Measurements from ENCODE around the gene SLC24A4. TPM values are rescaled to one million over a fixed set of nuclear protein-coding genes. Genes with fewer than 3 reads are reported as not detected.

Gene SLC24A4
- total RNA-seq, 1 donor from 2014 or later, result not detected

- H3K9me3 Mint-ChIP-seq, result no peaks in the 10 kb centered on the region
- no peak overlapping the region for H3K4me3 Mint-ChIP-seq
- TF ChIP-seq, protein P1, sequence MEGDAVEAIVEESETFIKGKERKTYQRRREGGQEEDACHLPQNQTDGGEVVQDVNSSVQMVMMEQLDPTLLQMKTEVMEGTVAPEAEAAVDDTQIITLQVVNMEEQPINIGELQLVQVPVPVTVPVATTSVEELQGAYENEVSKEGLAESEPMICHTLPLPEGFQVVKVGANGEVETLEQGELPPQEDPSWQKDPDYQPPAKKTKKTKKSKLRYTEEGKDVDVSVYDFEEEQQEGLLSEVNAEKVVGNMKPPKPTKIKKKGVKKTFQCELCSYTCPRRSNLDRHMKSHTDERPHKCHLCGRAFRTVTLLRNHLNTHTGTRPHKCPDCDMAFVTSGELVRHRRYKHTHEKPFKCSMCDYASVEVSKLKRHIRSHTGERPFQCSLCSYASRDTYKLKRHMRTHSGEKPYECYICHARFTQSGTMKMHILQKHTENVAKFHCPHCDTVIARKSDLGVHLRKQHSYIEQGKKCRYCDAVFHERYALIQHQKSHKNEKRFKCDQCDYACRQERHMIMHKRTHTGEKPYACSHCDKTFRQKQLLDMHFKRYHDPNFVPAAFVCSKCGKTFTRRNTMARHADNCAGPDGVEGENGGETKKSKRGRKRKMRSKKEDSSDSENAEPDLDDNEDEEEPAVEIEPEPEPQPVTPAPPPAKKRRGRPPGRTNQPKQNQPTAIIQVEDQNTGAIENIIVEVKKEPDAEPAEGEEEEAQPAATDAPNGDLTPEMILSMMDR (IDR thresholded peaks at IDR 0.05; ENCODE audit: unreplicated experiment), result no peak
- H3K27ac Mint-ChIP-seq, result peak overlapping the region; percentile 39
- H3K4me1 Mint-ChIP-seq, result peaks cover 6% of the 10 kb centered on the region
- no peaks in the 10 kb centered on the region for H3K36me3 Mint-ChIP-seq
- no peaks in the 10 kb centered on the region for H3K27me3 Mint-ChIP-seq (ENCODE audit: low read depth)
- peak in 1 of 2 experiments; percentile 36 for DNase-seq (ENCODE audit: low spot score in 2 of 2, unreplicated experiment in 2 of 2)
These were observed 136.3 kb downstream of the SLC24A4 start for GRCh38 chr14:92459030-92459949.

DNA sequence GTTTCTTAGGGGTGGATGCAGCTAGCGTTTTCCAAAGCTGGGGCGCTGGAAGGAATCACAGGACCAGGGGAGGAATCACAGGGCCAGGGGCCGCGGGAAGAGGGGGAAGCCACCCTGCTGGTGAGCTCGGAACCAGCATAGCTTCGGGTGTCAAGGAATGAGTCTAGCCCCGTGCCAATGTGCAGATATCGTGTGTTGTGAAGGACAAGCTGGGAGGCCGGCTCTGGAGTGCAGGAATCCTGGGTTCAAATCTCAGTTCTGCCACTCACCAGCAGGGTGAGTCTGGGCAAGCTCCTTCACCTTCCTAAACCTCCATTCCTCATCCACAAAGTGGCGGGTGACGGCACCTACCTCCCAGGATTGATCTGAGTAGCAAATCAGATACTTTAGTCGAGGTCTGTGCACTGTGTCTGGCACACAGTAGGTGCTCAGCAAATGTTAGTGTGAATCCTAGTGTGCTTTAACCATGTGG, 137.0 kb downstream of the SLC24A4 start:
- Mint-ChIP-seq H3K4me1 (peaks cover 6% of the 10 kb centered on the region), H3K27me3 (ENCODE audit: low read depth) (no peaks in the 10 kb centered on the region), H3K9me3 (no peaks in the 10 kb centered on the region), H3K36me3 (no peaks in the 10 kb centered on the region), H3K27ac (no peak overlapping the region), H3K4me3 (no peak overlapping the region)
- TF ChIP-seq, protein P1 (IDR thresholded peaks at IDR 0.05; ENCODE audit: unreplicated experiment), result no peak
- DNase-seq (ENCODE audit: low spot score in 2 of 2, unreplicated experiment in 2 of 2), result peak in 1 of 2 experiments; percentile 25

DNA sequence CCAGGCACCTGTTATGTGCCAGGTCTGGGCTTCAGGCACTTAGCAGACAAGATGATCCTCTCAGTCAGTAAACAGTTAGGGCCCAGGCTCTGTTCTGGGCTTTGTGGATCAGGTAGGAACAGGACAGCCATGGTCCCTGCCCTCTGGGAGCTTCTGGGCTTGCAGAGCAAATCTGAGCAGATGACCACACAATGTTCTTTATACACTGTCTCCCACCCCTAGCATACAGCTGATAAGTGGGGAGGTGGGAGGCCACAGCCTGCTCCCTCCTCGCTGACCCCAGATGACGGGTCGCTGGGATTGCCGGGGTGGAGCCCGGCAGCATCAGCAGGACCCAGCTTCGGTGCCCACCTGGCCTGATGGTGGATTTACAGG, 137.6 kb downstream of the SLC24A4 start:
- no peaks in the 10 kb centered on the region for H3K27me3 Mint-ChIP-seq (ENCODE audit: low read depth)
- no peak overlapping the region for H3K27ac Mint-ChIP-seq
- no peaks in the 10 kb centered on the region for H3K36me3 Mint-ChIP-seq
- no peak overlapping the region for H3K4me3 Mint-ChIP-seq
- H3K9me3 Mint-ChIP-seq, result no peaks in the 10 kb centered on the region
- H3K4me1 Mint-ChIP-seq, result peaks cover 6% of the 10 kb centered on the region
- TF ChIP-seq, protein P1 (IDR thresholded peaks at IDR 0.05; ENCODE audit: unreplicated experiment), result no peak
- DNase-seq (ENCODE audit: low spot score in 2 of 2, unreplicated experiment in 2 of 2), result peak in 1 of 2 experiments; percentile 29

GRCh38 chr14:92460916-92461579, 138.1 kb downstream of the SLC24A4 start:
- Mint-ChIP-seq H3K27ac (no peak overlapping the region), H3K27me3 (ENCODE audit: low read depth) (no peaks in the 10 kb centered on the region), H3K36me3 (no peaks in the 10 kb centered on the region), H3K9me3 (no peaks in the 10 kb centered on the region), H3K4me1 (peaks cover 6% of the 10 kb centered on the region), H3K4me3 (no peak overlapping the region)
- TF ChIP-seq, protein P1 (IDR thresholded peaks at IDR 0.05; ENCODE audit: unreplicated experiment), result no peak
- DNase-seq (ENCODE audit: low spot score in 2 of 2, unreplicated experiment in 2 of 2), result peak in 1 of 2 experiments; percentile 3

DNA sequence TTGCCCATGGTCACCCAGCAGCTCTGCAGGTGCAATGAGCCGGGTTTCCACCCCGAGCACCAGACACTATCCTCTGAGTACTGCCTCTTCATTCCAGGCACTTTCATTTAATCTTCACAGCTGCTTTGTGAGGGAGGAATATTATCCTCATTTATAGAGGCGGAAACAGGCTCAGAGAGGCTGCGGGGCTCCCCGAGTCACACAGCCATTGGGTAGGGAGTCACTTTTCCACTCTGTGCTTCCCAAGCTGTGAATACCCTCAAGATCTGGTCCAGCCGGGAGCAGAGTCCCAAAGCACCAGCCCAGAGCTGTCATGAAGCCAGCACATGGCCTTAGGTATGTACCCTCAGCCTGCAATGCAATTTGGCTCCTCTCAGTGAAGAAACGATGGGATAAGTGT, 138.9 kb downstream of the SLC24A4 start:
- Mint-ChIP-seq H3K27ac (no peak overlapping the region), H3K4me3 (no peak overlapping the region), H3K27me3 (ENCODE audit: low read depth) (no peaks in the 10 kb centered on the region), H3K9me3 (peaks cover 1% of the 10 kb centered on the region), H3K4me1 (peaks cover 6% of the 10 kb centered on the region), H3K36me3 (no peaks in the 10 kb centered on the region)
- DNase-seq (ENCODE audit: low spot score in 2 of 2, unreplicated experiment in 2 of 2), result peak in 1 of 2 experiments; percentile 25
- TF ChIP-seq, protein P1 (IDR thresholded peaks at IDR 0.05; ENCODE audit: unreplicated experiment), result no peak
